ENCODE measurements around the gene SRGAP3. TPM values are rescaled to one million over a fixed set of nuclear protein-coding genes. Genes with fewer than 3 reads are reported as not detected.

The SRGAP3 gene
- total and polyA plus RNA-seq, 10 of the 15 experiments (the other 5 are each of a cell fraction or from before 2014, with no cell fraction given) = 0.32 to 1.7 (median 0.99) TPM

GRCh38 chr3:8967553-8967952 is 281.9 kb downstream of the SRGAP3 start:
- no peak overlapping the region for H3K4me2 ChIP-seq (ENCODE audit: control insufficient read depth, insufficient read depth)
- no peaks in the 10 kb centered on the region for H3K27me3 ChIP-seq (replicated peaks in 1 of 2; ENCODE audit: control insufficient read depth in 2 of 2, insufficient read depth in 2 of 2, low read length in 1 of 2)
- H4K20me1 ChIP-seq (ENCODE audit: control insufficient read depth, insufficient read depth) = no peaks in the 10 kb centered on the region
- POLR2A ChIA-PET = no interaction called here
- TF ChIP-seq BCL3 (IDR thresholded peaks at IDR 0.05; ENCODE audit: borderline replicate concordance, insufficient read depth, low read depth, low read length, poor library complexity, severe bottlenecking) = no peak
- TF ChIP-seq ATF7 (IDR thresholded peaks at IDR 0.05; ENCODE audit: low read depth) = no peak
- intact Hi-C loops (cut with micrococcal nuclease; ENCODE audit: unreplicated experiment) = no loop called here
- no peaks in the 10 kb centered on the region for H3K36me3 ChIP-seq (ENCODE audit: control insufficient read depth in 2 of 2, insufficient read depth in 2 of 2, low read length in 1 of 2)
- SMC1A ChIA-PET (ENCODE audit: uncharacterized antibody, unreplicated experiment) = no interaction called here
- FAIRE-seq = no peak
- H3K79me2 ChIP-seq (ENCODE audit: control insufficient read depth, insufficient read depth, low read length) = peaks cover 8% of the 10 kb centered on the region
- in situ Hi-C loops (cut with MboI) = no loop called here
- H3K9me3 ChIP-seq (replicated peaks; ENCODE audit: control insufficient read depth, insufficient read depth, low read length) = no peaks in the 10 kb centered on the region
- no TSS peak for BruUV-seq (replicated peaks)
- RAD21 ChIA-PET (ENCODE audit: unreplicated experiment) = no interaction called here
- no peak for ATAC-seq
- no peaks in the 10 kb centered on the region for H3K4me1 ChIP-seq (ENCODE audit: control insufficient read depth, insufficient read depth, low read length)
- H2AFZ ChIP-seq (ENCODE audit: control insufficient read depth, low read depth, low read length) = no peak overlapping the region
- H3K4me3 ChIP-seq = no peak overlapping the region
- 62% methylated on average over 5 of the region's 5 CpGs for WGBS (ENCODE audit: insufficient coverage, insufficient replicate concordance, low lambda C conversion rate, missing lambda C conversion rate)
- no peak overlapping the region for H3K27ac ChIP-seq (ENCODE audit: control insufficient read depth, insufficient read depth)
- H3K9ac ChIP-seq (ENCODE audit: control insufficient read depth, insufficient read depth, low read length) = no peak overlapping the region
- CTCF ChIA-PET = interaction anchor here (1.3 kb wide), 1 partner anchor 198 kb away, joined by 3 read pairs; the partner anchor contains the start of gene OXTR
- DNase-seq (ENCODE audit: low read depth, low spot score) = no peak

GRCh38 chr3:8966820-8967348 is 282.6 kb downstream of the SRGAP3 start:
- in situ Hi-C loops (cut with MboI) = no loop called here
- no peak overlapping the region for H3K27ac ChIP-seq (ENCODE audit: control insufficient read depth, insufficient read depth)
- no peak overlapping the region for H3K9ac ChIP-seq (ENCODE audit: control insufficient read depth, insufficient read depth, low read length)
- intact Hi-C loops (cut with micrococcal nuclease; ENCODE audit: unreplicated experiment) = no loop called here
- H3K9me3 ChIP-seq (replicated peaks; ENCODE audit: control insufficient read depth, insufficient read depth, low read length) = no peaks in the 10 kb centered on the region
- H3K4me3 ChIP-seq = no peak overlapping the region
- no peaks in the 10 kb centered on the region for H3K4me1 ChIP-seq (ENCODE audit: control insufficient read depth, insufficient read depth, low read length)
- no peaks in the 10 kb centered on the region for H3K36me3 ChIP-seq (ENCODE audit: control insufficient read depth in 2 of 2, insufficient read depth in 2 of 2, low read length in 1 of 2)
- ATAC-seq (no peak), FAIRE-seq (no peak), DNase-seq (ENCODE audit: low read depth, low spot score) (no peak)
- ChIA-PET CTCF (interaction anchor here (1.1 to 1.3 kb wide), 2 partner anchors 198 to 336 kb away, joined by 3 to 4 read pairs; partner anchors contain the start of gene OXTR), POLR2A (no interaction called here), SMC1A (ENCODE audit: uncharacterized antibody, unreplicated experiment) (no interaction called here), RAD21 (ENCODE audit: unreplicated experiment) (interaction anchor here (0.6 kb wide), 1 partner anchor 1308 kb away, joined by 3 read pairs; no protein-coding TSS in a partner anchor)
- H3K4me2 ChIP-seq (ENCODE audit: control insufficient read depth, insufficient read depth) = no peak overlapping the region
- 100% methylated on average over 1 of the region's 3 CpGs for WGBS (ENCODE audit: insufficient coverage, insufficient replicate concordance, low lambda C conversion rate, missing lambda C conversion rate)
- peaks cover 14% of the 10 kb centered on the region for H3K79me2 ChIP-seq (ENCODE audit: control insufficient read depth, insufficient read depth, low read length)
- H2AFZ ChIP-seq (ENCODE audit: control insufficient read depth, low read depth, low read length) = no peak overlapping the region
- H4K20me1 ChIP-seq (ENCODE audit: control insufficient read depth, insufficient read depth) = no peaks in the 10 kb centered on the region
- H3K27me3 ChIP-seq (replicated peaks in 1 of 2; ENCODE audit: control insufficient read depth in 2 of 2, insufficient read depth in 2 of 2, low read length in 1 of 2) = no peaks in the 10 kb centered on the region
- BruUV-seq (replicated peaks) = no TSS peak
- TF ChIP-seq ZSCAN29 (IDR thresholded peaks at IDR 0.05) = no peak
- no peak for TF ChIP-seq NFXL1 (IDR thresholded peaks at IDR 0.05; ENCODE audit: borderline replicate concordance)
- TF ChIP-seq EP300 (IDR thresholded peaks at IDR 0.05; ENCODE audit: borderline replicate concordance in 1 of 2, control insufficient read depth in 1 of 2, low read depth in 2 of 2, low read length in 2 of 2) = no peak
- no peak for TF ChIP-seq MAX (IDR thresholded peaks at IDR 0.05; ENCODE audit: low read depth, low read length)
- TF ChIP-seq MLLT1 (IDR thresholded peaks at IDR 0.05) = no peak
- no peak for TF ChIP-seq CBX5 (IDR thresholded peaks at IDR 0.05; ENCODE audit: low read depth)
- no peak for TF ChIP-seq PKNOX1 (IDR thresholded peaks at IDR 0.05)
- no peak for TF ChIP-seq CTCF (IDR thresholded peaks at IDR 0.05 in 2 of 3, conservative IDR thresholded peaks at IDR 0.05 in 1 of 3; ENCODE audit: control insufficient read depth in 2 of 3, extremely low read depth in 1 of 3, insufficient read depth in 1 of 3, low read depth in 3 of 3, low read length in 3 of 3)
